UCSD-AML1 (cell line): ENCODE measurements around the gene PRPF18.

Experiments
- DNase-seq: peaks from one replicate; lab custom pipeline; 2025; ENCODE audit not compliant: unreplicated experiment; lab: John Stamatoyannopoulos, UW

The PRPF18 gene

DNA sequence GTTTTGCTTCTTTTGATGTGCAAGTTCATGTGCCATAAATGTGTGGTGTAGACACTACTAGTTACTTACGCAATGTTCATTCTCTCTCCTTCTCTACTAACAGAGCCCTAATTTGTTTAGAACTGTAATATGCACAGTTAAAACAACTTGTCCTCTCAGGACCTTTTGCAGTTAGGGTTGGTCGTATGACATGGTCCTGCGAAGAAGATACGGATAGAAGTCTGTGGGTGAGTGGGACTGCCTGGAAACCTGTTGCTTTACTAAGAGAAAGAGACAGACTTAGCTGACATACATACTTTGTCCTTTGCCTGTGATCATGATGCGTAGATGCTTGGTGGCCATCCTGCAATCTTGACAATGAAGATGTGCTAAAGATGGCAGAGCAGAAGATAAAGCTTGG, 51.1 kb downstream of the PRPF18 start:
- no peak for DNase-seq

GRCh38 chr10:13642293-13642692, 55.5 kb downstream of the PRPF18 start:
- no peak for DNase-seq

GRCh38 chr10:13643016-13643415, 56.3 kb downstream of the PRPF18 start:
- no peak for DNase-seq

DNA sequence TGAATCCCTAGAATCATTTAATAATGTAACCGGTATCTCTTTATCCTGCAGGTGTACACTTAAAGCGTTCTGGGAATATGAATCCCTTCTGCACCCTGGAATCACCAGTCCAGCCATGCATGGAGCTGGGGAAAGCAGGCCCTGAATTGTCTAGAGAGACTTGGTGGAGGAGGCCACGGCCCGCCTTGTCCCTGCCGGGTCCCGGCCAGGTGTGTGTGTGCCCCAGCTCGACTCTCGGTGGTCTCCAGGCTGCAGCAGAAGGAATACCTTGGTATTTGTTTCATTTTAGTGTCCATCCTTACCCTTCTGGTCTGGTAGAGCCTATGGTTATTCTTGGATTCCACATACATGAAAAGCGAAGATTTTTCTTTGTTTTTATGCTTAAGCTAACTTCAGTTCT, 58.1 kb downstream of the PRPF18 start:
- DNase-seq = no peak

DNA sequence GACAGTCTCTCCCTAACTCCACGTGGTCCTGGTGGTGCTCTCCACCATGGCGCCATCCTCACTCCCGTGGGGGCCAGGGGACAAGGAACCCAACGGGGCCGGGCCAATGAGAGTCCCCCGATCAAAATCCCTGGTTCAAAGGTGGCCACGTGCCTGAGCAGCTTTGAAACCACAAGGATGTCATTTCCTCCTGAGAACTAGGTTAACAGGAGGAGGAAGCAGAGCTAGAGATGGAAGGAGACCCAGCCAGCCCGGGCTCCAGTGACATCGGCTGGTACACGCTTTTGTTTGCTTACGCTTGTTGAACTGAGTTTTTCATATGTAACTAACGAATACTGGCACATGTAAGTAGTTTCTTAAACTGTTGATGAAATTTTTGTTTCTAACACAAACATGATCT, 61.7 kb downstream of the PRPF18 start:
- DNase-seq = no peak

- no peak for DNase-seq
These were observed 63.2 kb downstream of the PRPF18 start for GRCh38 chr10:13649844-13650520.

GRCh38 chr10:13650961-13651360, 64.2 kb downstream of the PRPF18 start:
- no peak for DNase-seq

DNA sequence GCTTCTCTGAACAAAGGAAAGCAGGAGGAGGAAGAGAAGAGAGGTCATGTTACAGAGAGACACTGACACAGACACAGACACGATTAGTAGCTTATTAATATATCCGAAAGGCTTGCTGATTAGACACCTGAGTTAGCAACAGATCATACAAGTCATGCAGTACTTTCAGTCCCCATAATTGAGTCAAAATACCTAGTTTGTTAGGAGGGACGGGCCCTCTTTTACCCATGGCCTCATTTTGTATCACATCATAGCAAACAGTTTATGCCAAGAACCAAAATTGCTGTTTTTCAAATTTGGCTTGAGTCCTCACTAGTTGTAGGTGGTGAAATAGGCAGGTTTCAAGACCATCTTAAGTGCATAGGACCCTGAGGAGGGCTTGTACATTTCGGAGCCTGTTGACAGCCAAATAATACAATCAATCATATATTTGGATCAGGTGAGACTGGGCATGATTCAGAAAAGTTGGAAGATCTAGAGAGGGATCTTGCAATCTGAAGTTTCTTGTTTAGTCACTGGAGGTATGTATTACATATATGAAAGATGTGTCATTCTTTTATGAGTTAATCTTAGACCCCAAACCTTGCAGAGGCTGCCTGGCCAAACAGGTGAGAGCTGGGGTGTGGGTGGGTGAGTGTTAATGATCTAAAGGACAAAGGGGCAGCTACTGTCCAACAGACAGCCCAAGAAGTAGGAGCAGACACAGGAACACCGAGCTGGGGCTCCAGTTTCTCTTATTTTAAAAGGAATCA, 65.4 kb downstream of the PRPF18 start:
- no peak for DNase-seq

DNA sequence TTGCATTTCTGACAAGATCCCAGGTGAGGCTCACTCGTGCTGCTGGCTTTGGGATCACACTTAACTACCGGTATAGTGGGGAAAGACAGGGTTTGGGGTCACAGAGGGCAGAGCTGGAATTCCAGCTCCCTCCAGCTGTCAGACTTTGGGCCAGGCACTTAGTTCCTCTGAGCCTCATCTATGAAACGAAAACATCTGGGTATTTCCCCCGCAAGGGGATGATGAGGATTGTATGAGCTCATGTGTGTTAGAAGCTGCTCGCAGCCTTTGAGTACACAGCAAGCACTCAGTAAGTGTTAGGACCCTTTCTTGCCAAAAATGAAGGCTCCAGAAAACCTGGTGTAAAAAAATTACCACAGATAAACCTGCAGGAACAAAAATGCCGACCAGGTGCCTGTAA, 66.1 kb downstream of the PRPF18 start:
- DNase-seq = no peak

- DNase-seq = no peak
These were observed 67.5 kb downstream of the PRPF18 start for GRCh38 chr10:13654118-13654830.

DNA sequence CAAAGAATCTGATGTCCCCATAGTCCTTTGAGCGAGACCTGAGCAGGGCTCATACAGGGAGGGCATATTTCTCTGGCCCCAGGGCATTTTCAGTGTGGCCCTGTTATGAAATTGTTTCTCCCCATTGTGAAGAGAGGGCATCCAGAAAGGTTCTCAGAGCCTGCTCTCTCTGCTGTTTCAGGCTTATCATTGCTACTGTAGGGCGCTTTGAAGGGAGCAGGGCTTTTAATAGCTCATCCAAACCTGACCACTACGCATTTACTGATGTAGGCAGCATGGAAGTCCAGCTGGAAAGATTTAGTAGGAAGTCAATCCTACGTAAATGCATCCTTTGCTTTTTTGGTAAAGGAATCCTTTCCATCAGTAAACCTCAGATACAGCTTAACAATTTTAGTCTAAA, 68.1 kb downstream of the PRPF18 start:
- no peak for DNase-seq

GRCh38 chr10:13656337-13657100, 69.8 kb downstream of the PRPF18 start:
- DNase-seq = no peak

GRCh38 chr10:13657101-13657680, 70.4 kb downstream of the PRPF18 start:
- no peak for DNase-seq

DNA sequence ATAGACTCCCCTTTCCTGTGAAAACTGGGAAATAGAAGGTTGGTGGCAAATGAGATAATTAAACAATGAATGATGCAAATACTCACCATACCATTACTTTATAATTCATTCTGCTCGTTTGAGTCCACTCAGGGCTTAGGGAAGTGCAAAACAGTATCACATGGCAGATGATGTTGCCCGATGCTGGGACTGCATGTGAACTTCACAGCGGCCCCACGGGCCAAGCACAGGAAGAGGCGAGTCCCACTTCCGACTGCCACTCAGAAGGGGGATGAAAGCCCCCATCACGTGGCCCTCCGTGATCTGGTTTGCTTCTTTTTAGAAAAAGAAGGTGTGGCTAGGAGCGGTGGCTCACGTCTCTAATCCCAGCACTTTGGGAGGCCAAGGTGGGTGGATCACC, 71.5 kb downstream of the PRPF18 start:
- DNase-seq = peak; percentile 60

DNA sequence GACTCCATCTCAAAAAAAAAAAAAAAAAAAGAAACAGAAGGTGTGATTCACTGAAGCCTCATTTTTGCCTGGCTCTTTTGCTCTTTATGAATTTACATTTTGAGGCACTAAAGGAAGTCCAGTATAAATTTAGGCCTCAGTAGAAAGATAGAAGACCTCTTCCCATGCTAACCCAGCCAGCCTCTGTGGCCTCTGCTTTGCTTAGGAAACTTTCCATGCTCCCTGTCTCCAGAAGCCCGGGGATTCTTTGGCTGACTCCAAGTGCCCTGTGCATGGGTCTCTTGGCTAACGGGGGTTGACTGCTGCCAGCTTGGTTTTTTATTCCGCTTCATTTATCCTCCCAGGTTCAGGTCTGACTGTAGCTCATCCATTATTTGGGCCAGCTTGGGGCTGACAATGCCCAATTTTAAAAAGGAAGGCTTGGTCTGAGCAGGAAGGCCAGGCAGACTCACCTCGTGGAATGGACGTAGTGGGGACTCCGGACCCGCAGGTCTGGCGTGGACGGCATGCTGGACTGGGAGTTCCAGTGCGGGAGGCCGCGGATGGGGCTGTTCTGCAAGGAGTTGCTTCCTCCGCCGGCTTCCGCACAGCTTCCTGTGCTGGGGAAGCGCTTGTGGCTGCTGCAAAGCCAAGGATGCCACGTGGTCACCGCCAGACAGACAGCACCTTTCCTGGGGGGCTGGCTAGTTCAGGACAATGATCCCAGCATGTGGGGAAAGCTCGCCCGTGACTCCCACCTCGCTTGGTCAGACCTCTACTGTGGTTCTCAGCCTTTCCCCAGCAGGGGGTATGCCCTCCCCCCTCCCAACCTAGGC, 72.3 kb downstream of the PRPF18 start:
- peak; percentile 75 for DNase-seq

- peak; percentile 74 for DNase-seq
These were observed 73.3 kb downstream of the PRPF18 start for GRCh38 chr10:13659887-13660550.

DNA sequence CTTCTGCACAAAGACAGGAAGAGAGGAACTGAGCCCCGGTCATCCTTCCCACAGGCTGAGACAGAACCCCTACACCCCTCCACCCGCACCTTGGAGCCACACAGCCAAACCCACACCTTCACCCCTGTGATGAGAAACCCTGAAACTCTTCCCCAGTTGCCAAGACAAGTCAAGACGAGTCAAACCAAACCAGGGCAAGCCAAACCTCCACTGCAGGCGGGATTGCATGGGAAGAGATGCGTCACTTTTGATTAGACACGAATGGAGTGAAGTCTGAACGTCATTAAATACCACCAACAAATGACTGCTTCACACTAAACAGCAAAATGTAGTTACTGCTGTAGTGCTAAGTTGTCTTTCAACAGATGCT, 73.8 kb downstream of the PRPF18 start:
- DNase-seq = no peak

GRCh38 chr10:13661256-13661655, 74.5 kb downstream of the PRPF18 start:
- DNase-seq = no peak

DNA sequence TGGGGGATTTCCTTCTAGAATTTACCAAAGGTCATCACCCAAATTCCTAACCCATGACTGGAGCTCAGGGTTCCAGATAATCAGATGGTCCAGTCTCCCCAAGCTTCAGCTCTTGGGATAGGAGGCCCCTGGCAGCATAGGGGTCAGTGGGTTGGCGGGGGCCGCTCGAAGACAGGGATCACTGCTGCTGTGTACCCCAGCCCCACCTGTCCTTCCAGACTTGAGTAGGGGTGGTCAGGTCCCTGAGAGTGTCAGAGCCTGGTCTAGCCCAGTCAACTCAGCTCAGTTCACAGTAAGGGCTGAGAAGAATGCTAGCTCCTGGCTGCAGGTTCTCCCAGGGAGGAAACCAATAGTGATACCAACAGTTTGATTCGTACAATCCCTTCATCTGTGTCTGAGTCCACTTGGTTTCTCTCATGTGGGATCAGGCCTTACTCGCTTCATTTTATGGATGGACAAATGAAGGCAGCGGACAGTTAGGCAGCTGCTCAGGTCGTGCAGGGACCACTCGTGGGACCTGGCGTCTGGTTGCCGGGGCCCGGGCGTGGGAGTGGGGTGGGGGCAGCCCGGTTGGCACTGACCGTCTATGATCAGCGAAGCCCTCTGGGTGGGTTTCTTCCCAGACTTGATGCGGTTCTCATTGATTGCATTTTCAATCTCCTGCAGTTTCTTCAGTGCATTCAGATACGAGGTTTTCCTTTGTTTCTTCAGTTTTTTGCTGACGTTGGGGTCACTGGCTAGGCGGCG, 78.9 kb downstream of the PRPF18 start:
- DNase-seq = no peak
